DOHH2 (cell line): ENCODE measurements around the gene P3H2.

Experiments used
- H3F3A ChIP-seq: fragments of 200-600 bp; sonication (generic), shearing (Covaris generic); 2 replicates; pipeline ENCODE4 v1.6.0; 2016; ENCODE audit warnings: antibody characterized with exemption, mild to moderate bottlenecking; ENCODE audit not compliant: control insufficient read depth, insufficient read depth
- H3K27ac ChIP-seq: fragments of 200-600 bp; sonication (generic); 2 replicates; pipeline ENCODE4 v1.5.1; 2014; ENCODE audit warnings: low read depth, mild to moderate bottlenecking, low read length, moderate library complexity
- H3K27me3 ChIP-seq: fragments of 200-600 bp; sonication (generic); 2 replicates; pipeline ENCODE4 v1.6.1; 2014; ENCODE audit warnings: mild to moderate bottlenecking, low read length, mixed read lengths; ENCODE audit not compliant: control insufficient read depth
- H3K36me3 ChIP-seq: fragments of 200-600 bp; sonication (generic); 2 replicates; pipeline ENCODE4 v1.6.1; 2014; ENCODE audit warnings: mild to moderate bottlenecking, low read length, moderate library complexity, mixed read lengths; ENCODE audit not compliant: control insufficient read depth
- H3K4me1 ChIP-seq: fragments of 200-600 bp; sonication (generic); 2 replicates; pipeline ENCODE4 v1.6.1; 2014; ENCODE audit warnings: mild to moderate bottlenecking, low read length, mixed read lengths; ENCODE audit not compliant: control insufficient read depth
- H3K4me2 ChIP-seq: fragments of 200-600 bp; sonication (generic); 2 replicates; pipeline ENCODE4 v1.6.0; 2014; ENCODE audit warnings: mild to moderate bottlenecking, low read length, moderate library complexity
- H3K4me3 ChIP-seq: fragments of 200-600 bp; sonication (generic); 2 replicates; pipeline ENCODE4 v1.5.1; 2014; ENCODE audit warnings: mild to moderate bottlenecking, low read length, mixed read lengths
- H3K79me2 ChIP-seq: fragments of 200-600 bp; sonication (generic); 2 replicates; pipeline ENCODE4 v1.6.1; 2014; ENCODE audit warnings: mild to moderate bottlenecking, low read length, mixed read lengths; ENCODE audit not compliant: control insufficient read depth
- H3K9me2 ChIP-seq: fragments of 200-600 bp; sonication (generic); replicated peaks from 2 replicates; pipeline ENCODE4 v1.6.1; 2014; ENCODE audit warnings: mild to moderate bottlenecking, low read length, mixed read lengths; ENCODE audit not compliant: control insufficient read depth
- H3K9me3 ChIP-seq: fragments of 200-600 bp; sonication (generic); 2 replicates; pipeline ENCODE4 v1.6.1; 2014; ENCODE audit warnings: antibody characterized with exemption, low read length, mixed read lengths; ENCODE audit not compliant: control insufficient read depth, insufficient read depth
- H4K20me1 ChIP-seq: fragments of 200-600 bp; sonication (generic); 2 replicates; pipeline ENCODE4 v1.6.0; 2014; ENCODE audit warnings: low read depth, mild to moderate bottlenecking, antibody characterized with exemption, low read length, moderate library complexity; ENCODE audit not compliant: control insufficient read depth, insufficient read depth
- CTCF ChIP-seq: fragments of 200-600 bp; sonication (generic); IDR thresholded peaks from one replicate; pipeline ENCODE4 v1.5.1; 2014; ENCODE audit warnings: antibody characterized with exemption, mild to moderate bottlenecking, low read depth, low read length; ENCODE audit not compliant: poor library complexity, severe bottlenecking
- EZH2phosphoT487 ChIP-seq: fragments of 200-600 bp; sonication (generic); IDR thresholded peaks from 2 replicates; pipeline ENCODE4 v1.6.1; 2017; ENCODE audit warnings: borderline replicate concordance, mild to moderate bottlenecking, antibody characterized with exemption, low read length, moderate library complexity, mixed read lengths

P3H2 gene

GRCh38 chr3:190017521-190018288, 103.0 kb downstream of the P3H2 start:
- Histone ChIP-seq H3K9me2 (no peaks in the 10 kb centered on the region), H3K4me2 (no peak overlapping the region), H3K4me3 (no peak overlapping the region), H3K36me3 (no peaks in the 10 kb centered on the region), H3F3A (no peaks in the 10 kb centered on the region), H4K20me1 (no peaks in the 10 kb centered on the region), H3K79me2 (no peaks in the 10 kb centered on the region), H3K9me3 (no peaks in the 10 kb centered on the region), H3K27me3 (no peaks in the 10 kb centered on the region), H3K4me1 (no peaks in the 10 kb centered on the region), H3K27ac (no peak overlapping the region)
- no peak for TF ChIP-seq CTCF
- TF ChIP-seq EZH2phosphoT487, result no peak

GRCh38 chr3:190016966-190017365, 103.7 kb downstream of the P3H2 start:
- H4K20me1 ChIP-seq, result no peaks in the 10 kb centered on the region
- H3K36me3 ChIP-seq, result no peaks in the 10 kb centered on the region
- no peaks in the 10 kb centered on the region for H3K79me2 ChIP-seq
- H3K27me3 ChIP-seq, result no peaks in the 10 kb centered on the region
- no peaks in the 10 kb centered on the region for H3K9me2 ChIP-seq
- H3F3A ChIP-seq, result no peaks in the 10 kb centered on the region
- H3K4me2 ChIP-seq, result no peak overlapping the region
- no peaks in the 10 kb centered on the region for H3K4me1 ChIP-seq
- H3K27ac ChIP-seq, result no peak overlapping the region
- no peaks in the 10 kb centered on the region for H3K9me3 ChIP-seq
- no peak for TF ChIP-seq CTCF
- TF ChIP-seq EZH2phosphoT487, result no peak
- no peak overlapping the region for H3K4me3 ChIP-seq

- Histone ChIP-seq H3K4me3 (no peak overlapping the region), H3K9me3 (no peaks in the 10 kb centered on the region), H3K79me2 (no peaks in the 10 kb centered on the region), H3K27ac (no peak overlapping the region), H4K20me1 (no peaks in the 10 kb centered on the region), H3K4me2 (no peak overlapping the region), H3K4me1 (no peaks in the 10 kb centered on the region), H3F3A (no peaks in the 10 kb centered on the region), H3K9me2 (no peaks in the 10 kb centered on the region), H3K36me3 (no peaks in the 10 kb centered on the region), H3K27me3 (no peaks in the 10 kb centered on the region)
- no peak for TF ChIP-seq EZH2phosphoT487
- TF ChIP-seq CTCF, result no peak
Observed at GRCh38 chr3:190014940-190015339, 105.8 kb downstream of the P3H2 start.
